PC-3 (cell line): ENCODE data around the gene KIAA1328. TPM values are rescaled to one million over a fixed set of nuclear protein-coding genes. Genes with fewer than 3 reads are reported as not detected.
"Not testable (repeated sequence)": the region's sequence is repeated elsewhere in the genome, so short reads cannot be mapped to it uniquely, and the experiment has no call there.

Experiments
- ATAC-seq: fragments of 200-7000 bp; cut with Tn5 transposase; 2 replicates; pipeline ENCODE4 v1.9.1; 2020; ENCODE audit warnings: mild to moderate bottlenecking, moderate library complexity
- BruUV-seq: library from RNA; stranded (reverse); fragments of 400-500 nt; replicated peaks from 2 replicates; lab custom pipeline; 2021; lab: Mats Ljungman, UMichigan
- CTCF ChIA-PET: fragments of 300-600 bp; sonication (Branson Sonifier 250); formaldehyde crosslinking; loops from one replicate; lab custom pipeline; 2022; ENCODE audit warnings: antibody characterized with exemption; lab: Charles Lee
- POLR2A ChIA-PET: fragments of 300-600 bp; sonication (Branson Sonifier 250); formaldehyde crosslinking; loops from one replicate; lab custom pipeline; 2022; ENCODE audit warnings: antibody characterized with exemption; ENCODE audit not compliant: unreplicated experiment; lab: Charles Lee
- DNase-seq: peaks from one replicate; pipeline ENCODE4 v3.0.0-alpha.2; 2015
- H2AFZ ChIP-seq: fragments of 300-600 bp; sonication (generic); 2 replicates; pipeline ENCODE4 v1.6.0; 2016; ENCODE audit warnings: antibody characterized with exemption, low read length
- H3F3A ChIP-seq: fragments of 300-600 bp; sonication (generic); one replicate; pipeline ENCODE4 v1.6.0; 2017; ENCODE audit warnings: antibody characterized with exemption, low read length, control low read depth, mild to moderate bottlenecking; ENCODE audit not compliant: unreplicated experiment
- H3K27ac ChIP-seq: fragments of 300-600 bp; sonication (generic); 2 replicates; pipeline ENCODE4 v1.5.1; 2016; ENCODE audit warnings: mild to moderate bottlenecking, low read length
- H3K27me3 ChIP-seq: fragments of 300-600 bp; sonication (generic); 2 replicates; pipeline ENCODE4 v1.6.1; 2016; ENCODE audit warnings: low read length, mixed read lengths
- H3K36me3 ChIP-seq: fragments of 300-600 bp; sonication (generic); 2 replicates; pipeline ENCODE4 v1.6.1; 2016; ENCODE audit warnings: low read depth, mixed run types, low read length, mixed read lengths
- H3K4me1 ChIP-seq: fragments of 300-600 bp; sonication (generic); 2 replicates; pipeline ENCODE4 v1.5.1; 2016; ENCODE audit warnings: low read length; ENCODE audit not compliant: insufficient read depth
- H3K4me2 ChIP-seq: fragments of 300-600 bp; sonication (generic); 2 replicates; pipeline ENCODE4 v1.6.0; 2016; ENCODE audit warnings: low read length
- H3K4me3 ChIP-seq: fragments of 300-600 bp; sonication (generic); 2 replicates; pipeline ENCODE4 v1.5.1; 2016; ENCODE audit warnings: mild to moderate bottlenecking, low read length, mixed read lengths
- H3K79me2 ChIP-seq: fragments of 300-600 bp; sonication (generic); 2 replicates; pipeline ENCODE4 v1.6.1; 2017; ENCODE audit warnings: low read length, mixed read lengths
- H3K9ac ChIP-seq: fragments of 300-600 bp; sonication (generic); 2 replicates; pipeline ENCODE4 v1.6.0; 2016; ENCODE audit warnings: mild to moderate bottlenecking, low read length
- H3K9me2 ChIP-seq: fragments of 300-600 bp; sonication (generic); replicated peaks from 2 replicates; pipeline ENCODE4 v1.6.1; 2016; ENCODE audit warnings: mixed run types, low read length, mixed read lengths
- H3K9me3 ChIP-seq: fragments of 300-600 bp; sonication (generic); 2 replicates; pipeline ENCODE4 v1.6.1; 2016; ENCODE audit warnings: low read length, mixed read lengths
- H4K20me1 ChIP-seq: fragments of 300-600 bp; sonication (generic); 2 replicates; pipeline ENCODE4 v1.6.1; 2016; ENCODE audit warnings: low read length, mixed read lengths
- CTCF ChIP-seq: fragments of 300-600 bp; sonication (generic); conservative IDR thresholded peaks from 2 replicates; pipeline ENCODE4 v1.5.1; 2017; ENCODE audit warnings: antibody characterized with exemption, low read depth, mild to moderate bottlenecking, low read length
- EZH2 ChIP-seq: fragments of 300-600 bp; sonication (generic); IDR thresholded peaks from one replicate; pipeline ENCODE4 v1.6.1; 2017; ENCODE audit warnings: antibody characterized with exemption, mild to moderate bottlenecking, low read length; ENCODE audit not compliant: unreplicated experiment
- EZH2phosphoT487 ChIP-seq: fragments of 300-600 bp; sonication (generic); IDR thresholded peaks from 2 replicates; pipeline ENCODE4 v1.6.1; 2018; ENCODE audit warnings: mild to moderate bottlenecking, antibody characterized with exemption, low read length, borderline replicate concordance
- intact Hi-C: fragments of 100-400 bp; cut with micrococcal nuclease; formaldehyde crosslinking; loops from 2 replicates; pipeline ENCODE4 v1.9.0; 2023
- total RNA-seq: library from RNA; depleted of rRNA; stranded (reverse); fragments of >200 nt; gene quantifications from 2 replicates; pipeline ENCODE4 v1.2.3, GENCODE V29; 2014

Gene KIAA1328
- total RNA-seq, 1 experiment from 2014 or later = 4.4 TPM

- H3K4me1 ChIP-seq = no peaks in the 10 kb centered on the region
- H3K9me3 ChIP-seq = no peaks in the 10 kb centered on the region
- H4K20me1 ChIP-seq = no peaks in the 10 kb centered on the region
- H3K4me2 ChIP-seq = no peak overlapping the region
- intact Hi-C loops = no loop called here
- H3F3A ChIP-seq = no peaks in the 10 kb centered on the region
- ATAC-seq (no peak), DNase-seq (no peak)
- H2AFZ ChIP-seq = no peak overlapping the region
- CTCF ChIA-PET = no interaction called here
- H3K4me3 ChIP-seq = no peak overlapping the region
- TF ChIP-seq EZH2phosphoT487 (no peak), EZH2 (no peak), CTCF (no peak)
- BruUV-seq = no TSS peak
- POLR2A ChIA-PET = no interaction called here
- no peak overlapping the region for H3K27ac ChIP-seq
- H3K27me3 ChIP-seq = no peaks in the 10 kb centered on the region
- H3K36me3 ChIP-seq = no peaks in the 10 kb centered on the region
- no peaks in the 10 kb centered on the region for H3K79me2 ChIP-seq
- no peak overlapping the region for H3K9ac ChIP-seq
- no peaks in the 10 kb centered on the region for H3K9me2 ChIP-seq
Measured at GRCh38 chr18:36872329-36872728, 43.4 kb downstream of the KIAA1328 start.

- H3K9ac ChIP-seq, DNase-seq, ATAC-seq, H3K4me1 ChIP-seq, BruUV-seq, H4K20me1 ChIP-seq, H3K9me3 ChIP-seq, CTCF ChIA-PET, H3K4me3 ChIP-seq, H3F3A ChIP-seq, H3K4me2 ChIP-seq, H3K79me2 ChIP-seq, H3K9me2 ChIP-seq, POLR2A ChIA-PET, H3K27me3 ChIP-seq, H2AFZ ChIP-seq, intact Hi-C loops, H3K36me3 ChIP-seq, H3K27ac ChIP-seq: not testable (repeated sequence)
Measured at GRCh38 chr18:36873826-36874225, 44.9 kb downstream of the KIAA1328 start.

- H3K4me1 ChIP-seq, H3K9ac ChIP-seq, H3K79me2 ChIP-seq, DNase-seq, POLR2A ChIA-PET, H3F3A ChIP-seq, H3K9me2 ChIP-seq, H2AFZ ChIP-seq, ATAC-seq, H4K20me1 ChIP-seq, H3K4me2 ChIP-seq, H3K9me3 ChIP-seq, H3K27ac ChIP-seq, CTCF ChIA-PET, H3K4me3 ChIP-seq, H3K36me3 ChIP-seq, H3K27me3 ChIP-seq, BruUV-seq: not testable (repeated sequence)
- intact Hi-C loops = loop anchor here (10.0 kb wide), 1 partner anchor 45 kb away; no protein-coding TSS in a partner anchor
Measured at GRCh38 chr18:36879796-36880195, 50.9 kb downstream of the KIAA1328 start.

- intact Hi-C loops = loop anchor here (10.0 kb wide), 1 partner anchor 51 kb away; no protein-coding TSS in a partner anchor
- H3K9me2 ChIP-seq = no peaks in the 10 kb centered on the region
- no peaks in the 10 kb centered on the region for H3F3A ChIP-seq
- no peaks in the 10 kb centered on the region for H3K4me1 ChIP-seq
- no peak overlapping the region for H2AFZ ChIP-seq
- no peak for DNase-seq
- ChIA-PET POLR2A (no interaction called here), CTCF (no interaction called here)
- H3K4me2 ChIP-seq = no peak overlapping the region
- H3K9me3 ChIP-seq = no peaks in the 10 kb centered on the region
- H3K79me2 ChIP-seq = no peaks in the 10 kb centered on the region
- H3K9ac ChIP-seq = no peak overlapping the region
- no peak for ATAC-seq
- no peak overlapping the region for H3K4me3 ChIP-seq
- TF ChIP-seq EZH2 = no peak
- TF ChIP-seq EZH2phosphoT487 = no peak
- no peak for TF ChIP-seq CTCF
- H3K27me3 ChIP-seq = no peaks in the 10 kb centered on the region
- H4K20me1 ChIP-seq = no peaks in the 10 kb centered on the region
- no peaks in the 10 kb centered on the region for H3K36me3 ChIP-seq
- H3K27ac ChIP-seq = no peak overlapping the region
- BruUV-seq = no TSS peak
Measured at GRCh38 chr18:36885981-36886380, 57.1 kb downstream of the KIAA1328 start.
